Measurements from ENCODE around the gene GALNT13.
A peak's percentile ranks its signal among the peaks of the same experiment; 100 is the strongest.

The GALNT13 gene

GRCh38 chr2:154324601-154325000, 452.9 kb downstream of the GALNT13 start:
- no peak for DNase-seq

GRCh38 chr2:154329510-154329909, 457.8 kb downstream of the GALNT13 start:
- no peak for DNase-seq

- DNase-seq, result no peak
Observed at GRCh38 chr2:154331784-154332183, 460.1 kb downstream of the GALNT13 start.

GRCh38 chr2:154336201-154336600, 464.5 kb downstream of the GALNT13 start:
- no peak for DNase-seq

- DNase-seq, result no peak
Observed at GRCh38 chr2:154338352-154338967, 466.7 kb downstream of the GALNT13 start.

GRCh38 chr2:154343282-154343681, 471.6 kb downstream of the GALNT13 start:
- no peak for DNase-seq

- DNase-seq, result no peak
Observed at GRCh38 chr2:154350911-154351310, 479.2 kb downstream of the GALNT13 start.

GRCh38 chr2:154361276-154361675, 489.6 kb downstream of the GALNT13 start:
- DNase-seq, result no peak

- DNase-seq, result no peak
Observed at GRCh38 chr2:154368153-154368552, 496.4 kb downstream of the GALNT13 start.

GRCh38 chr2:154370873-154371272, 499.2 kb downstream of the GALNT13 start:
- DNase-seq, result no peak

- DNase-seq, result no peak
Observed at GRCh38 chr2:154374416-154374815, 502.7 kb downstream of the GALNT13 start.

GRCh38 chr2:154375579-154375931, 503.8 kb downstream of the GALNT13 start:
- peak; percentile 52 for DNase-seq

- DNase-seq, result no peak
Observed at GRCh38 chr2:154381931-154382794, 510.4 kb downstream of the GALNT13 start.

GRCh38 chr2:154386186-154386585, 514.5 kb downstream of the GALNT13 start:
- DNase-seq, result peak; percentile 86

GRCh38 chr2:154391051-154391450, 519.3 kb downstream of the GALNT13 start:
- no peak for DNase-seq

GRCh38 chr2:154392256-154392655, 520.5 kb downstream of the GALNT13 start:
- DNase-seq, result peak; percentile 14

- no peak for DNase-seq
Observed at GRCh38 chr2:154394600-154394999, 522.9 kb downstream of the GALNT13 start.

- no peak for DNase-seq
Observed at GRCh38 chr2:154400563-154401290, 529.0 kb downstream of the GALNT13 start.

GRCh38 chr2:154402213-154402612, 530.5 kb downstream of the GALNT13 start:
- DNase-seq, result peak; percentile 17

GRCh38 chr2:154403242-154403790, 531.6 kb downstream of the GALNT13 start:
- no peak for DNase-seq

GRCh38 chr2:154408786-154409185, 537.1 kb downstream of the GALNT13 start:
- DNase-seq, result no peak

- DNase-seq, result no peak
Observed at GRCh38 chr2:154422251-154422650, 550.5 kb downstream of the GALNT13 start.

GRCh38 chr2:154425994-154426393, 554.3 kb downstream of the GALNT13 start:
- no peak for DNase-seq

All from MV-4-11 (cell line).